Measurements from ENCODE around the gene PCDHGA2.
"Not testable (repeated sequence)": the region's sequence is repeated elsewhere in the genome, so short reads cannot be mapped to it uniquely, and the experiment has no call there.

The PCDHGA2 gene

GRCh38 chr5:141338538-141339306 is at the start of gene PCDHGA2:
Gene PCDHGA2, plus strand, starts transcription at chr5:141338760.
- H3K27ac ChIP-seq: peak within 1 kb of the TSS; percentile 11; the same call in 1 of the 2 replicates

GRCh38 chr5:141298376-141298775 is 40.2 kb upstream of the PCDHGA2 start:
- no peak for TF ChIP-seq CTCF (conservative IDR thresholded peaks at IDR 0.05)
- no peak overlapping the region for H3K27ac ChIP-seq

More at GRCh38 chr5:141338538-141339306, at the start of gene PCDHGA2:
- TF ChIP-seq CTCF (conservative IDR thresholded peaks at IDR 0.05): peak; percentile 75

- TF ChIP-seq CTCF (conservative IDR thresholded peaks at IDR 0.05): no peak
- no peak within 1 kb of the TSS for H3K27ac ChIP-seq
Observed at GRCh38 chr5:141303756-141304155, 34.8 kb upstream of the PCDHGA2 start, which contains the start of gene SLC25A2. Gene SLC25A2, minus strand, starts transcription at chr5:141304049. Its CDS starts 184 bp downstream, at chr5:141303865.

GRCh38 chr5:141306630-141307029 is 31.9 kb upstream of the PCDHGA2 start:
- H3K27ac ChIP-seq: no peak overlapping the region
- no peak for TF ChIP-seq CTCF (conservative IDR thresholded peaks at IDR 0.05)

- no peak overlapping the region for H3K27ac ChIP-seq
- TF ChIP-seq CTCF (conservative IDR thresholded peaks at IDR 0.05): no peak
Observed at GRCh38 chr5:141313711-141314110, 24.8 kb upstream of the PCDHGA2 start.

GRCh38 chr5:141316963-141317362 is 21.6 kb upstream of the PCDHGA2 start:
- not testable (repeated sequence) for H3K27ac ChIP-seq

- no peak for TF ChIP-seq CTCF (conservative IDR thresholded peaks at IDR 0.05)
- no peak overlapping the region for H3K27ac ChIP-seq
Observed at GRCh38 chr5:141319202-141319601, 19.4 kb upstream of the PCDHGA2 start.

- peak overlapping the region; percentile 92; the same call in 1 of the 2 replicates for H3K27ac ChIP-seq
- no peak for TF ChIP-seq CTCF (conservative IDR thresholded peaks at IDR 0.05)
Observed at GRCh38 chr5:141319699-141320098, 18.9 kb upstream of the PCDHGA2 start.

Measured in VCaP (cell line).